ENCODE results near the gene ZFAND3. TPM values are rescaled to one million over a fixed set of nuclear protein-coding genes. Genes with fewer than 3 reads are reported as not detected.
A peak's percentile ranks its signal among the peaks of the same experiment; 100 is the strongest.

Gene ZFAND3
- polyA plus RNA-seq, 3 donors = 11.5 to 21.1 (median 11.7) TPM

DNA sequence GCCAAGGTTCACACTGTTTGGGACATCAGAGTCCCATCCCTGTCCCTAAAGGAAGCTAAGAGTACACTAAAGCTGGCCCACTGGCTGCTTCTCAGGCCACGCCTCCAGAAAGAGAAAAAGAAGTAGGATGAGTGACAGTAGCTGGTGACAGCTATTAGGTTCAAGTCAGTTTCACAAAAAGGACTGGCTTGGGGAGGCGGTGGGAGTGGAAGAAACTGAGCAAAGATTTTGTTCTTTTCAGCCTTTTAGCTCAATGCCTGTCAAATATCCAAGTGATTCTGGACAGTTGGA is 374.7 kb downstream of the ZFAND3 start:
- Histone ChIP-seq H3K27me3 (ENCODE audit: control insufficient read depth in 2 of 2, insufficient read depth in 2 of 2, low read length in 2 of 2) (no peaks in the 10 kb centered on the region), H4K20me1 (ENCODE audit: insufficient read depth, low read length) (no peaks in the 10 kb centered on the region), H3K27ac (ENCODE audit: low read depth in 1 of 2, low read length in 2 of 2) (no peak overlapping the region), H3K9ac (ENCODE audit: insufficient read depth, low read length, poor library complexity, severe bottlenecking) (no peak overlapping the region), H3K79me2 (ENCODE audit: insufficient read depth, low read length) (no peaks in the 10 kb centered on the region), H3K4me3 (replicated peaks in 1 of 3; ENCODE audit: low read depth in 2 of 3, low read length in 3 of 3) (no peak overlapping the region), H3K9me3 (replicated peaks in 1 of 2; ENCODE audit: control insufficient read depth in 1 of 2, insufficient read depth in 1 of 2, low read length in 2 of 2) (no peaks in the 10 kb centered on the region), H2AFZ (ENCODE audit: insufficient read depth, low read depth, low read length, poor library complexity, severe bottlenecking) (no peak overlapping the region), H3K4me2 (replicated peaks; ENCODE audit: extremely low read depth, low read length, poor library complexity, severe bottlenecking) (no peak overlapping the region), H3K4me1 (ENCODE audit: control insufficient read depth in 1 of 2, insufficient read depth in 2 of 2, low read length in 2 of 2) (no peaks in the 10 kb centered on the region), H3K36me3 (replicated peaks in 1 of 2; ENCODE audit: control insufficient read depth in 1 of 2, insufficient read depth in 2 of 2, low read length in 2 of 2) (peaks cover 0 to 2% of the 10 kb centered on the region in 2 donors)
- peaks cover 0 to 2% of the 10 kb centered on the region in 2 donors for H3K36me3 Mint-ChIP-seq
- no peak overlapping the region for H3K4me3 Mint-ChIP-seq
- intact Hi-C loops (cut with micrococcal nuclease) = no loop called here
- H3K4me1 Mint-ChIP-seq = no peaks in the 10 kb centered on the region
- no peak for DNase-seq
- peak overlapping the region in 1 of 7 donors; percentile 27 for H3K27ac Mint-ChIP-seq
- no peaks in the 10 kb centered on the region for H3K9me3 Mint-ChIP-seq
- 100% methylated on average over 2 of the region's 2 CpGs for WGBS (ENCODE audit: insufficient coverage)
- H3K27me3 Mint-ChIP-seq (ENCODE audit: low read depth in 3 of 3) = no peaks in the 10 kb centered on the region
- TF ChIP-seq, protein P1, sequence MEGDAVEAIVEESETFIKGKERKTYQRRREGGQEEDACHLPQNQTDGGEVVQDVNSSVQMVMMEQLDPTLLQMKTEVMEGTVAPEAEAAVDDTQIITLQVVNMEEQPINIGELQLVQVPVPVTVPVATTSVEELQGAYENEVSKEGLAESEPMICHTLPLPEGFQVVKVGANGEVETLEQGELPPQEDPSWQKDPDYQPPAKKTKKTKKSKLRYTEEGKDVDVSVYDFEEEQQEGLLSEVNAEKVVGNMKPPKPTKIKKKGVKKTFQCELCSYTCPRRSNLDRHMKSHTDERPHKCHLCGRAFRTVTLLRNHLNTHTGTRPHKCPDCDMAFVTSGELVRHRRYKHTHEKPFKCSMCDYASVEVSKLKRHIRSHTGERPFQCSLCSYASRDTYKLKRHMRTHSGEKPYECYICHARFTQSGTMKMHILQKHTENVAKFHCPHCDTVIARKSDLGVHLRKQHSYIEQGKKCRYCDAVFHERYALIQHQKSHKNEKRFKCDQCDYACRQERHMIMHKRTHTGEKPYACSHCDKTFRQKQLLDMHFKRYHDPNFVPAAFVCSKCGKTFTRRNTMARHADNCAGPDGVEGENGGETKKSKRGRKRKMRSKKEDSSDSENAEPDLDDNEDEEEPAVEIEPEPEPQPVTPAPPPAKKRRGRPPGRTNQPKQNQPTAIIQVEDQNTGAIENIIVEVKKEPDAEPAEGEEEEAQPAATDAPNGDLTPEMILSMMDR (IDR thresholded peaks at IDR 0.05) = no peak

DNA sequence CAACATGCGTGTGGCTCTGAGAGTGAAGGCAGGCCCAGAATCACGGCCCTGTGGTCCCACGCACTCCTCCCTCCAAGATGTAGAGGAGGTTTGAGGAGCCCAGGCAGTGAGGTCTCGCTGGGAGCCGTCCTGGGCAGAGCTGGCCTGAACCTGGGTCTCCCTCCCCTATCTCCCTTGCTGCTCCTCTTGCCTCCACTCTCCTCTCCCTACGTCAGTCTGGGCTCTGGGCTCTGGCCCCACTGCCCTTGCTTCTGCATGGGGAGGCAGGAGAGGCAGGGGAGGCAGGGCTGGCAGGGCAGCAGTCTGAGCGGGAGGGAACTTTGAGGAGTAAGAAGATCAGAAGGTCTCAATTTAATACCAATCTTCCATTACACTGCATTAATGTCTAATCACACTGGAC is 375.1 kb downstream of the ZFAND3 start:
- DNase-seq = no peak
- TF ChIP-seq, protein P1 (IDR thresholded peaks at IDR 0.05) = no peak
- Histone ChIP-seq H2AFZ (ENCODE audit: insufficient read depth, low read depth, low read length, poor library complexity, severe bottlenecking) (no peak overlapping the region), H3K9me3 (replicated peaks in 1 of 2; ENCODE audit: control insufficient read depth in 1 of 2, insufficient read depth in 1 of 2, low read length in 2 of 2) (no peaks in the 10 kb centered on the region), H3K4me3 (replicated peaks in 1 of 3; ENCODE audit: low read depth in 2 of 3, low read length in 3 of 3) (no peak overlapping the region), H3K27me3 (ENCODE audit: control insufficient read depth in 2 of 2, insufficient read depth in 2 of 2, low read length in 2 of 2) (no peaks in the 10 kb centered on the region), H3K4me1 (ENCODE audit: control insufficient read depth in 1 of 2, insufficient read depth in 2 of 2, low read length in 2 of 2) (no peaks in the 10 kb centered on the region), H3K79me2 (ENCODE audit: insufficient read depth, low read length) (no peaks in the 10 kb centered on the region), H3K27ac (ENCODE audit: low read depth in 1 of 2, low read length in 2 of 2) (no peak overlapping the region), H4K20me1 (ENCODE audit: insufficient read depth, low read length) (no peaks in the 10 kb centered on the region), H3K9ac (ENCODE audit: insufficient read depth, low read length, poor library complexity, severe bottlenecking) (no peak overlapping the region), H3K4me2 (replicated peaks; ENCODE audit: extremely low read depth, low read length, poor library complexity, severe bottlenecking) (no peak overlapping the region), H3K36me3 (replicated peaks in 1 of 2; ENCODE audit: control insufficient read depth in 1 of 2, insufficient read depth in 2 of 2, low read length in 2 of 2) (peaks cover 0 to 2% of the 10 kb centered on the region in 2 donors)
- H3K4me1 Mint-ChIP-seq = no peaks in the 10 kb centered on the region
- no CpG with 5 or more reads among the region's 7 CpGs for WGBS (ENCODE audit: insufficient coverage)
- no peak overlapping the region for H3K27ac Mint-ChIP-seq
- no peak overlapping the region for H3K4me3 Mint-ChIP-seq
- peaks cover 0 to 2% of the 10 kb centered on the region in 2 donors for H3K36me3 Mint-ChIP-seq
- intact Hi-C loops (cut with micrococcal nuclease) = no loop called here
- no peaks in the 10 kb centered on the region for H3K27me3 Mint-ChIP-seq (ENCODE audit: low read depth in 3 of 3)
- no peaks in the 10 kb centered on the region for H3K9me3 Mint-ChIP-seq

Data from CD14-positive monocyte (primary cell).